Endothelial cell (in vitro differentiated cells): ENCODE data around the gene SPEF1. TPM values are rescaled to one million over a fixed set of nuclear protein-coding genes. Genes with fewer than 3 reads are reported as not detected.

Experiments used
- DNase-seq: peaks from one replicate; pipeline ENCODE4 v3.0.0; 2021; ENCODE audit warnings: low spot score
- H3K27ac Mint-ChIP-seq: one replicate; pipeline ENCODE4 v1.8.0; 2021; ENCODE audit warnings: mixed read lengths, inconsistent platforms; ENCODE audit not compliant: unreplicated experiment
- H3K27me3 Mint-ChIP-seq: one replicate; pipeline ENCODE4 v1.8.0; 2021; ENCODE audit warnings: mild to moderate bottlenecking, moderate library complexity, mixed read lengths, inconsistent platforms; ENCODE audit not compliant: unreplicated experiment
- H3K36me3 Mint-ChIP-seq: one replicate; pipeline ENCODE4 v1.8.0; 2021; ENCODE audit warnings: mild to moderate bottlenecking, low read depth, mixed read lengths, inconsistent platforms; ENCODE audit not compliant: unreplicated experiment
- H3K4me1 Mint-ChIP-seq: one replicate; pipeline ENCODE4 v1.8.0; 2021; ENCODE audit warnings: mild to moderate bottlenecking, mixed read lengths, inconsistent platforms; ENCODE audit not compliant: unreplicated experiment
- H3K4me3 Mint-ChIP-seq: one replicate; pipeline ENCODE4 v1.8.0; 2021; ENCODE audit warnings: mild to moderate bottlenecking, mixed read lengths, inconsistent platforms; ENCODE audit not compliant: unreplicated experiment
- H3K9me3 Mint-ChIP-seq: one replicate; pipeline ENCODE4 v1.8.0; 2021; ENCODE audit warnings: mixed read lengths, inconsistent platforms; ENCODE audit not compliant: unreplicated experiment
- CTCF ChIP-seq: fragments of 200-600 bp; sonication (generic); IDR thresholded peaks from one replicate; pipeline ENCODE4 v1.5.0; 2021; ENCODE audit warnings: antibody characterized with exemption; ENCODE audit not compliant: unreplicated experiment
- total RNA-seq: library from RNA; stranded (reverse); fragmentation: NEBNext Ultra II Directional; extraction: Animal tissue kit (Norgen Biotek cat#: 25700); gene quantifications from one replicate; pipeline ENCODE4 v1.2.1, GENCODE V29; 2021; ENCODE audit not compliant: unreplicated experiment

Gene SPEF1
- total RNA-seq, 1 donor from 2014 or later = 0.23 TPM

GRCh38 chr20:3739054-3739925 is 42.0 kb downstream of the SPEF1 start:
- H3K4me1 Mint-ChIP-seq = peaks cover 34% of the 10 kb centered on the region
- H3K27me3 Mint-ChIP-seq = no peaks in the 10 kb centered on the region
- no peaks in the 10 kb centered on the region for H3K9me3 Mint-ChIP-seq
- no peak for TF ChIP-seq CTCF
- H3K4me3 Mint-ChIP-seq = peak overlapping the region; percentile 77
- H3K36me3 Mint-ChIP-seq = peaks cover 9% of the 10 kb centered on the region
- peak overlapping the region; percentile 70 for H3K27ac Mint-ChIP-seq
- DNase-seq = peak; percentile 54

GRCh38 chr20:3738111-3739053 is 42.9 kb downstream of the SPEF1 start:
- DNase-seq = no peak
- no peaks in the 10 kb centered on the region for H3K27me3 Mint-ChIP-seq
- H3K27ac Mint-ChIP-seq = no peak overlapping the region
- H3K36me3 Mint-ChIP-seq = peaks cover 7% of the 10 kb centered on the region
- no peaks in the 10 kb centered on the region for H3K9me3 Mint-ChIP-seq
- H3K4me1 Mint-ChIP-seq = peaks cover 32% of the 10 kb centered on the region
- TF ChIP-seq CTCF = no peak
- peak overlapping the region; percentile 77 for H3K4me3 Mint-ChIP-seq

- no peak overlapping the region for H3K27ac Mint-ChIP-seq
- H3K36me3 Mint-ChIP-seq = peaks cover 7% of the 10 kb centered on the region
- H3K4me1 Mint-ChIP-seq = peaks cover 37% of the 10 kb centered on the region
- H3K4me3 Mint-ChIP-seq = no peak overlapping the region
- TF ChIP-seq CTCF = no peak
- H3K9me3 Mint-ChIP-seq = no peaks in the 10 kb centered on the region
- H3K27me3 Mint-ChIP-seq = peaks cover 11% of the 10 kb centered on the region
- no peak for DNase-seq
These were observed 45.5 kb downstream of the SPEF1 start for GRCh38 chr20:3735768-3736167.

- no peak for DNase-seq
- H3K27me3 Mint-ChIP-seq = peaks cover 12% of the 10 kb centered on the region
- H3K27ac Mint-ChIP-seq = no peak overlapping the region
- no peak overlapping the region for H3K4me3 Mint-ChIP-seq
- TF ChIP-seq CTCF = no peak
- H3K36me3 Mint-ChIP-seq = peaks cover 7% of the 10 kb centered on the region
- peaks cover 33% of the 10 kb centered on the region for H3K4me1 Mint-ChIP-seq
- H3K9me3 Mint-ChIP-seq = no peaks in the 10 kb centered on the region
These were observed 47.0 kb downstream of the SPEF1 start for GRCh38 chr20:3734111-3734843.
